Measurements from ENCODE around the gene CCL18.
"Not testable (repeated sequence)": the region's sequence is repeated elsewhere in the genome, so short reads cannot be mapped to it uniquely, and the experiment has no call there.

Gene CCL18

GRCh38 chr17:36095992-36096391, 31.9 kb downstream of the CCL18 start:
- Histone ChIP-seq H3K4me2 (ENCODE audit: low read length) (no peak overlapping the region), H3K36me3 (ENCODE audit: insufficient read depth, low read length) (no peaks in the 10 kb centered on the region), H3K9me2 (ENCODE audit: low read depth, low read length) (no peaks in the 10 kb centered on the region), H3K4me1 (ENCODE audit: insufficient read depth, low read length, severe bottlenecking) (no peaks in the 10 kb centered on the region), H3K79me2 (ENCODE audit: insufficient read depth, low read length) (no peaks in the 10 kb centered on the region), H3K27ac (ENCODE audit: low read depth, low read length, poor library complexity, severe bottlenecking) (no peak overlapping the region), H3K4me3 (ENCODE audit: low read depth, low read length, poor library complexity, severe bottlenecking) (no peak overlapping the region), H3K9me3 (ENCODE audit: low read length) (no peaks in the 10 kb centered on the region), H3F3A (ENCODE audit: insufficient read depth, low read length) (no peaks in the 10 kb centered on the region), H2AFZ (ENCODE audit: low read length) (no peak overlapping the region), H3K27me3 (ENCODE audit: insufficient read depth, low read length) (no peaks in the 10 kb centered on the region), H4K20me1 (ENCODE audit: insufficient read depth, low read length) (no peaks in the 10 kb centered on the region), H3K9ac (ENCODE audit: low read length) (no peak overlapping the region)
- TF ChIP-seq CTCF (IDR thresholded peaks at IDR 0.05; ENCODE audit: low read length) = no peak
- no peak for TF ChIP-seq EZH2 (IDR thresholded peaks at IDR 0.05; ENCODE audit: borderline replicate concordance, low read length)

- H3K27ac ChIP-seq (ENCODE audit: low read depth, low read length, poor library complexity, severe bottlenecking); H3K4me1 ChIP-seq (ENCODE audit: insufficient read depth, low read length, severe bottlenecking); H3K9ac ChIP-seq (ENCODE audit: low read length); H4K20me1 ChIP-seq (ENCODE audit: insufficient read depth, low read length); H3K9me3 ChIP-seq (ENCODE audit: low read length); H3K27me3 ChIP-seq (ENCODE audit: insufficient read depth, low read length); H3K4me2 ChIP-seq (ENCODE audit: low read length); H3F3A ChIP-seq (ENCODE audit: insufficient read depth, low read length); H3K36me3 ChIP-seq (ENCODE audit: insufficient read depth, low read length); H3K79me2 ChIP-seq (ENCODE audit: insufficient read depth, low read length); H3K4me3 ChIP-seq (ENCODE audit: low read depth, low read length, poor library complexity, severe bottlenecking); H3K9me2 ChIP-seq (ENCODE audit: low read depth, low read length); H2AFZ ChIP-seq (ENCODE audit: low read length): not testable (repeated sequence)
Observed at GRCh38 chr17:36099004-36099403, 34.9 kb downstream of the CCL18 start.

GRCh38 chr17:36103401-36103975, 39.4 kb downstream of the CCL18 start, which contains the start of gene CCL4:
Gene CCL4 (plus strand): TSS chr17:36103827. CDS start chr17:36103906, 79 bp downstream.
- H3K9ac ChIP-seq (ENCODE audit: low read length); H3K4me3 ChIP-seq (ENCODE audit: low read depth, low read length, poor library complexity, severe bottlenecking); H3K4me2 ChIP-seq (ENCODE audit: low read length); H3K9me3 ChIP-seq (ENCODE audit: low read length); H3K27me3 ChIP-seq (ENCODE audit: insufficient read depth, low read length); H3K9me2 ChIP-seq (ENCODE audit: low read depth, low read length); H3K27ac ChIP-seq (ENCODE audit: low read depth, low read length, poor library complexity, severe bottlenecking); H3K4me1 ChIP-seq (ENCODE audit: insufficient read depth, low read length, severe bottlenecking); H4K20me1 ChIP-seq (ENCODE audit: insufficient read depth, low read length); H2AFZ ChIP-seq (ENCODE audit: low read length); H3K79me2 ChIP-seq (ENCODE audit: insufficient read depth, low read length); H3F3A ChIP-seq (ENCODE audit: insufficient read depth, low read length); H3K36me3 ChIP-seq (ENCODE audit: insufficient read depth, low read length): not testable (repeated sequence)

GRCh38 chr17:36104246-36104645, 40.2 kb downstream of the CCL18 start:
- not testable (repeated sequence) for H3K79me2 ChIP-seq (ENCODE audit: insufficient read depth, low read length); H3K9ac ChIP-seq (ENCODE audit: low read length); H3K27ac ChIP-seq (ENCODE audit: low read depth, low read length, poor library complexity, severe bottlenecking); H3K9me2 ChIP-seq (ENCODE audit: low read depth, low read length); H3K9me3 ChIP-seq (ENCODE audit: low read length); H2AFZ ChIP-seq (ENCODE audit: low read length); H3K4me1 ChIP-seq (ENCODE audit: insufficient read depth, low read length, severe bottlenecking); H4K20me1 ChIP-seq (ENCODE audit: insufficient read depth, low read length); H3K4me3 ChIP-seq (ENCODE audit: low read depth, low read length, poor library complexity, severe bottlenecking); H3K27me3 ChIP-seq (ENCODE audit: insufficient read depth, low read length); H3K4me2 ChIP-seq (ENCODE audit: low read length); H3F3A ChIP-seq (ENCODE audit: insufficient read depth, low read length); H3K36me3 ChIP-seq (ENCODE audit: insufficient read depth, low read length)
